Adipocyte (in vitro differentiated cells): ENCODE measurements around the gene ZNF106.

Experiments
- DNase-seq: peaks from one replicate; pipeline ENCODE4 v3.0.0-alpha.2; 2015; ENCODE audit warnings: low read depth
- H3K27me3 ChIP-seq: replicated peaks from 2 replicates; pipeline ENCODE4 v1.7.0; 2013; ENCODE audit warnings: mild to moderate bottlenecking, low read length, moderate library complexity; ENCODE audit not compliant: control insufficient read depth, insufficient read depth
- H3K36me3 ChIP-seq: 2 replicates; pipeline ENCODE4 v1.7.0; 2013; ENCODE audit warnings: low read length, mild to moderate bottlenecking, moderate library complexity; ENCODE audit not compliant: control insufficient read depth, insufficient read depth, severe bottlenecking
- H3K4me1 ChIP-seq: 2 replicates; pipeline ENCODE4 v1.7.0; 2013; ENCODE audit warnings: mild to moderate bottlenecking, low read length, moderate library complexity; ENCODE audit not compliant: control insufficient read depth, insufficient read depth
- H3K4me3 ChIP-seq: 2 replicates; pipeline ENCODE4 v1.7.0; 2013; ENCODE audit warnings: mild to moderate bottlenecking, low read length, moderate library complexity
- H3K9ac ChIP-seq: 2 replicates; pipeline ENCODE4 v1.7.0; 2013; ENCODE audit warnings: mild to moderate bottlenecking, low read length, moderate library complexity
- H3K9me3 ChIP-seq: 2 replicates; pipeline ENCODE4 v1.7.0; 2013; ENCODE audit warnings: mild to moderate bottlenecking, low read length, moderate library complexity; ENCODE audit not compliant: control insufficient read depth

ZNF106 gene

GRCh38 chr15:42499858-42500609 lies 9.1 kb upstream of the ZNF106 start:
- H3K4me3 ChIP-seq: no peak overlapping the region
- H3K27me3 ChIP-seq: no peaks in the 10 kb centered on the region
- no peak overlapping the region for H3K9ac ChIP-seq
- no peaks in the 10 kb centered on the region for H3K36me3 ChIP-seq
- DNase-seq: no peak
- H3K4me1 ChIP-seq: peaks cover 32% of the 10 kb centered on the region
- no peaks in the 10 kb centered on the region for H3K9me3 ChIP-seq

- H3K27me3 ChIP-seq: no peaks in the 10 kb centered on the region
- H3K4me3 ChIP-seq: no peak overlapping the region
- no peak overlapping the region for H3K9ac ChIP-seq
- no peak for DNase-seq
- peaks cover 33% of the 10 kb centered on the region for H3K4me1 ChIP-seq
- no peaks in the 10 kb centered on the region for H3K9me3 ChIP-seq
- no peaks in the 10 kb centered on the region for H3K36me3 ChIP-seq
Observed at GRCh38 chr15:42498212-42499068, 7.5 kb upstream of the ZNF106 start.

GRCh38 chr15:42495361-42496212 lies 4.6 kb upstream of the ZNF106 start, which contains the start of gene SNAP23:
Gene SNAP23 (plus strand): TSS chr15:42495634. CDS start chr15:42511847, 16,213 bp downstream.
- DNase-seq: peak; percentile 98

DNA sequence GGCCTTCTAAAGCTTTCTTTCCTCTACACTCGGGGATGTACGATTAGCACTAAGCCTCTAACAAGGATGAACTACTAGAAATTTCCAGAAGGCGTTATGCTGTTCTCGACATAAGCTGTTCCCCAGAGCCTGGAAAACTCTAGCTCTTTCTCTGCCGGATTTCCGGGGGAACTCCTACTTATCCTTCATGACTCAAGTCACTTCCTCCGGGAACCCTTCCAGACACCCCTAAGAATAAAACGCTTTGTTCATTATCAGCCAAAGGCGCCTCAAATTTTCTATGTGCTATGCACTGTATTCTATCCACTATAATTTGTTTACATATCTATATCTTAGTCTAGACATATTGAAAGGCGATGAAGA lies 4.0 kb upstream of the ZNF106 start:
- Histone ChIP-seq H3K4me1 (peaks cover 22% of the 10 kb centered on the region), H3K9me3 (no peaks in the 10 kb centered on the region), H3K36me3 (no peaks in the 10 kb centered on the region), H3K27me3 (no peaks in the 10 kb centered on the region), H3K4me3 (peak overlapping the region; percentile 96), H3K9ac (peak overlapping the region; percentile 95)
- peak; percentile 85 for DNase-seq

More at GRCh38 chr15:42495361-42496212, 4.6 kb upstream of the ZNF106 start, which contains the start of gene SNAP23:
- Histone ChIP-seq H3K4me3 (peak within 1 kb of the TSS; percentile 96), H3K9me3 (no peaks in the 10 kb centered on the region), H3K27me3 (no peaks in the 10 kb centered on the region), H3K36me3 (no peaks in the 10 kb centered on the region), H3K9ac (peak within 1 kb of the TSS; percentile 95), H3K4me1 (peaks cover 26% of the 10 kb centered on the region)

DNA sequence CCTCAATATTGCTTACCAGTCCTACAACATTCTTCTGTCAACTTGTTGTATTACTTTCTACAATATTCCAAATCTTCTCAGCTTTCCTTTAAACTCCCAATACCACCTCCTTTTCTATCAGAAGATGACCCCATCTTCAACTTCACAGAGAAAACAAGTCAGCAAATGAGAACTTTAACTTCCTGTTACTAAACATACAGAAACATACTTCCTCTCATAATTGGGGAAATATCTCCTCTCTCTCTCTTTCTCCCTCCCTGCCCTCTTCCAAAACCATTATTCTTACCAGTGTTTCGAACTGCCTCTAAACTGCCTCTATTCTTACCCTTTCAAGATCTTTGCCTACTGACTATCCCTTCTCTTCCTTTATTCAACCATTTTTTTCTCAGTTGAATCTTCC lies 2.7 kb upstream of the ZNF106 start:
- no peaks in the 10 kb centered on the region for H3K36me3 ChIP-seq
- H3K27me3 ChIP-seq: no peaks in the 10 kb centered on the region
- H3K9me3 ChIP-seq: no peaks in the 10 kb centered on the region
- no peak overlapping the region for H3K4me3 ChIP-seq
- DNase-seq: no peak
- no peak overlapping the region for H3K9ac ChIP-seq
- peaks cover 18% of the 10 kb centered on the region for H3K4me1 ChIP-seq

- DNase-seq: peak; percentile 45
- H3K4me3 ChIP-seq: peak overlapping the region; percentile 97
- H3K27me3 ChIP-seq: no peaks in the 10 kb centered on the region
- H3K36me3 ChIP-seq: no peaks in the 10 kb centered on the region
- peaks cover 15% of the 10 kb centered on the region for H3K4me1 ChIP-seq
- peak overlapping the region; percentile 98 for H3K9ac ChIP-seq
- no peaks in the 10 kb centered on the region for H3K9me3 ChIP-seq
Observed at GRCh38 chr15:42491539-42492225, 741 bp upstream of the ZNF106 start.

DNA sequence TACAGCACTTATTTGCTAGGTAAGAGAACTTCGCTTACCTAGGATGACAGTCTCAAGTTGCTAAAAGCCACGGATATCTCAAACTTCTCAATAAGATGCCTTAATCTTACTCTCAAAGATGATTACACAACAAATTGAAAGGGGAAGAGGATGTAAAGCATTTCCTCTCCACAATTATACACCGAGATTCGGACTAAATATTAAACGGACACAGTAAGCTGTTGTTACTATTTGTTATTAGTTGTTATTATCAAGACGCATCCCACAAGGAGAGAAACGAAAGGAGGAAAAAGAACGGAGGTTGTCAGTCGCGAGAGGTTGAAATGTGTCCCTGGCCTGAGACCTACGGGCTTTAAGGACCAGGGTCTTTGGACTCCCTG lies 660 bp downstream of the ZNF106 start:
- Histone ChIP-seq H3K27me3 (no peaks in the 10 kb centered on the region), H3K4me3 (peak overlapping the region; percentile 97), H3K9ac (peak overlapping the region; percentile 98), H3K36me3 (peaks cover 1% of the 10 kb centered on the region), H3K9me3 (no peaks in the 10 kb centered on the region), H3K4me1 (peaks cover 12% of the 10 kb centered on the region)
- peak; percentile 46 for DNase-seq

DNA sequence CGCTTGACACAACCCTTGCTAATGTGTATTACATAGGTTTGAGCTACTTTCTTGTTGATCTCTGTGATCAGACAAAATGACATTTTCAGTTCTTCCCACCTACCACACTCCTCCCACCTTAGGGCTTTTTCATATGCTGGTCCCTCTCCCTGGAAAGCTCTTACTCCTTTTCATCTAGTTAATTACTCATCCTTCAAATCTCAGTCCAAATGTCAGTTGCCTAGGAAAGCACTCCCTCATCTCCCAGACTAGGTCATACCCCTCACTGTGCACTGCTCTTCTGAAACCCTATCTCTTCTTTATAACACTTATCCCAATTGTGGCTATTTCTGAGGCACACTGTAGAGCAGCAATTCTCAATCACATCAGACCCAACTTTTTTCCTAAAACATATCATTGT lies 7.3 kb downstream of the ZNF106 start:
- Histone ChIP-seq H3K4me3 (no peak overlapping the region), H3K9ac (no peak overlapping the region), H3K9me3 (no peaks in the 10 kb centered on the region), H3K4me1 (no peaks in the 10 kb centered on the region), H3K36me3 (peaks cover 3% of the 10 kb centered on the region), H3K27me3 (no peaks in the 10 kb centered on the region)
- no peak for DNase-seq

- Histone ChIP-seq H3K27me3 (no peaks in the 10 kb centered on the region), H3K4me1 (no peaks in the 10 kb centered on the region), H3K4me3 (no peak overlapping the region), H3K9ac (no peak overlapping the region), H3K36me3 (peaks cover 3% of the 10 kb centered on the region), H3K9me3 (no peaks in the 10 kb centered on the region)
- no peak for DNase-seq
Observed at GRCh38 chr15:42482701-42483100, 8.2 kb downstream of the ZNF106 start.

- Histone ChIP-seq H3K4me3 (no peak overlapping the region), H3K27me3 (no peaks in the 10 kb centered on the region), H3K9ac (no peak overlapping the region), H3K36me3 (no peaks in the 10 kb centered on the region), H3K4me1 (peaks cover 12% of the 10 kb centered on the region), H3K9me3 (no peaks in the 10 kb centered on the region)
- no peak for DNase-seq
Observed at GRCh38 chr15:42474827-42475226, 16.1 kb downstream of the ZNF106 start.
